ENCODE measurements around the gene LPIN1.

DNA sequence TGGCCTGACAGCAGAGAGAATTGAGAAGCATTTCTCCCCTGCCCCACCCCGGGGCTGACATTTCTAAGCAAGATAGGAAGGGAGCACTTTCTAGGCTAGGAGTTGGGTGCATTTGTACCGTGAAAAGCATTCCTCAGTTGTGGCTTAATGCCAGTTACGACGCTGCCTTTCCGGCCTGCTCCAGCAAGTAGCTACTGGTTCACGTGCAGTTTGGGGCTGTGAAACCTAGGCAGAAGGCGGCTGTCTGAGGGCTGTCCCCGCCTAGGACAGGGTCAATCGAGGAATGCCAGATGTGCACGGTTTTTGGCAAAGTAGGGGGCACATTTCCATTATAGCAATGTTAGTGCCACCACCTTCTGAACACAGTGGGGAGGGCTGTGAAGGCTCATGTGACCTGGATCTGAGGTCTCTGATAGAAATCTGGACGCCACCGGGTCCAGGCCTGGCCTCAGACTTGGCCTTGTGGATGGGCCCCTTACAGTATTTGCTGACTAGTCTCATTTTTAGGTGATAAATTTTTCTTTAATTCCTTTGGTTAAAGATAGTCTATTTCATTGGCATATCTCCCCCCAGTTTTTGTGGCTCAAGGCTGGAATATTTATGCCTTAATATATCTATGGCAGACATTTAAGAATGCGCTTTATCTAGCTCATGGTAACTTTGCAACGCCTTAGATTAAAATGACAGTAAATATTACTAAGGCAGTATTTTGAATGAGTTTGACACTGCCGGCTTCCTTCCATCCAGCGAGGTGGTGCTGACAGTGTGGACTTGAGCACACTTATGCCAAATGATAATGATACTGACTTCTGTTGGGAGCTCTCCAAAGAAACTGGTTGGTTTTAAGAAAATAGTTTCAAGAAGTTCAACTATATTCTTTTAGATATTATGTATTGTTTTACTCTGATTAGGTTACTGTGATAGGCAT is 78.7 kb downstream of the LPIN1 start:
- TF ChIP-seq, protein P1, sequence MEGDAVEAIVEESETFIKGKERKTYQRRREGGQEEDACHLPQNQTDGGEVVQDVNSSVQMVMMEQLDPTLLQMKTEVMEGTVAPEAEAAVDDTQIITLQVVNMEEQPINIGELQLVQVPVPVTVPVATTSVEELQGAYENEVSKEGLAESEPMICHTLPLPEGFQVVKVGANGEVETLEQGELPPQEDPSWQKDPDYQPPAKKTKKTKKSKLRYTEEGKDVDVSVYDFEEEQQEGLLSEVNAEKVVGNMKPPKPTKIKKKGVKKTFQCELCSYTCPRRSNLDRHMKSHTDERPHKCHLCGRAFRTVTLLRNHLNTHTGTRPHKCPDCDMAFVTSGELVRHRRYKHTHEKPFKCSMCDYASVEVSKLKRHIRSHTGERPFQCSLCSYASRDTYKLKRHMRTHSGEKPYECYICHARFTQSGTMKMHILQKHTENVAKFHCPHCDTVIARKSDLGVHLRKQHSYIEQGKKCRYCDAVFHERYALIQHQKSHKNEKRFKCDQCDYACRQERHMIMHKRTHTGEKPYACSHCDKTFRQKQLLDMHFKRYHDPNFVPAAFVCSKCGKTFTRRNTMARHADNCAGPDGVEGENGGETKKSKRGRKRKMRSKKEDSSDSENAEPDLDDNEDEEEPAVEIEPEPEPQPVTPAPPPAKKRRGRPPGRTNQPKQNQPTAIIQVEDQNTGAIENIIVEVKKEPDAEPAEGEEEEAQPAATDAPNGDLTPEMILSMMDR (IDR thresholded peaks at IDR 0.05), result no peak
- TF ChIP-seq POLR2AphosphoS5 (IDR thresholded peaks at IDR 0.05), result no peak
